ENCODE results near the gene XRN2. TPM values are rescaled to one million over a fixed set of nuclear protein-coding genes. Genes with fewer than 3 reads are reported as not detected.

The XRN2 gene
- total RNA-seq, 3 donors from 2014 or later: 71.2 to 95.7 (median 90.4) TPM

DNA sequence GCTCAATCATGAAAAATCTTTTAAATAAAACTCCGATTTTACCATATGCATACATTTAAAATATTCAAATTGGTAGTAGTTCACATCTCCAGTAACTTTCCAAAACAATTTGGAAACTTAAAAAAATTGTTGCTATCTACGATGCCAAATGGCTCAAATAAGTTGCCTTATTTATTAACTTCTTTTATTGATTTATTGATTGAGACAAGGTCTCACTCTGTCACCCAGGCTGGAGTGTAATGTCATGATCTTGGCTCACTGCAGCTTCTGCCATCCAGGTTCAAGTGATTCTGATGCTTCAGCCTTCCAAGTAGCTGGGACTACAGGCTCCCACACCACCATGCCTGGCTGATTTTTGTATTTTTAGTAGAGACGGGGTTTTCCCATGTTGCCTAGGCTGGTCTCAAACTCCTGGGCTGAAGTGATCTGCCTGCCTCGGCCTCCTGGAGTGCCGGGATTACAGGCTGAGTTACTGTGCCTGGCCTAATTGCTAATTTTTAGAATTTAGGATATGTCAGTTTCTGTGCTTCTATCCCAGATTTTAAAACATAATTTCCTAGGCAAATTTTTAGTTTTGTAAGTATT is 81.3 kb downstream of the XRN2 start:
- TF ChIP-seq, protein P1, sequence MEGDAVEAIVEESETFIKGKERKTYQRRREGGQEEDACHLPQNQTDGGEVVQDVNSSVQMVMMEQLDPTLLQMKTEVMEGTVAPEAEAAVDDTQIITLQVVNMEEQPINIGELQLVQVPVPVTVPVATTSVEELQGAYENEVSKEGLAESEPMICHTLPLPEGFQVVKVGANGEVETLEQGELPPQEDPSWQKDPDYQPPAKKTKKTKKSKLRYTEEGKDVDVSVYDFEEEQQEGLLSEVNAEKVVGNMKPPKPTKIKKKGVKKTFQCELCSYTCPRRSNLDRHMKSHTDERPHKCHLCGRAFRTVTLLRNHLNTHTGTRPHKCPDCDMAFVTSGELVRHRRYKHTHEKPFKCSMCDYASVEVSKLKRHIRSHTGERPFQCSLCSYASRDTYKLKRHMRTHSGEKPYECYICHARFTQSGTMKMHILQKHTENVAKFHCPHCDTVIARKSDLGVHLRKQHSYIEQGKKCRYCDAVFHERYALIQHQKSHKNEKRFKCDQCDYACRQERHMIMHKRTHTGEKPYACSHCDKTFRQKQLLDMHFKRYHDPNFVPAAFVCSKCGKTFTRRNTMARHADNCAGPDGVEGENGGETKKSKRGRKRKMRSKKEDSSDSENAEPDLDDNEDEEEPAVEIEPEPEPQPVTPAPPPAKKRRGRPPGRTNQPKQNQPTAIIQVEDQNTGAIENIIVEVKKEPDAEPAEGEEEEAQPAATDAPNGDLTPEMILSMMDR (IDR thresholded peaks at IDR 0.05): no peak
- TF ChIP-seq POLR2A (IDR thresholded peaks at IDR 0.05) (no peak), POLR2AphosphoS5 (IDR thresholded peaks at IDR 0.05) (no peak)
- H3K4me1 ChIP-seq: no peaks in the 10 kb centered on the region
- no peak overlapping the region for H3K4me3 ChIP-seq
- no peaks in the 10 kb centered on the region for H3K9me3 ChIP-seq
- intact Hi-C loops (cut with DNase I; ENCODE audit: low total_unique reads): no loop called here
- no peaks in the 10 kb centered on the region for H3K27me3 ChIP-seq
- no peaks in the 10 kb centered on the region for H3K36me3 ChIP-seq
- no peak overlapping the region for H3K27ac ChIP-seq
- DNase-seq (ENCODE audit: low spot score in 2 of 2): no peak

GRCh38 chr20:21386111-21386510 is 83.0 kb downstream of the XRN2 start:
- no peaks in the 10 kb centered on the region for H3K9me3 ChIP-seq
- intact Hi-C loops (cut with DNase I; ENCODE audit: low total_unique reads): no loop called here
- H3K4me1 ChIP-seq: no peaks in the 10 kb centered on the region
- H3K4me3 ChIP-seq: no peak overlapping the region
- no peak for DNase-seq (ENCODE audit: low spot score in 2 of 2)
- no peaks in the 10 kb centered on the region for H3K36me3 ChIP-seq
- no peaks in the 10 kb centered on the region for H3K27me3 ChIP-seq
- TF ChIP-seq POLR2A (IDR thresholded peaks at IDR 0.05) (no peak), POLR2AphosphoS5 (IDR thresholded peaks at IDR 0.05) (no peak)
- TF ChIP-seq, protein P1 (IDR thresholded peaks at IDR 0.05): no peak
- H3K27ac ChIP-seq: no peak overlapping the region

GRCh38 chr20:21387528-21387927 is 84.4 kb downstream of the XRN2 start:
- H3K27ac ChIP-seq: no peak overlapping the region

GRCh38 chr20:21388566-21388965 is 85.4 kb downstream of the XRN2 start:
- Histone ChIP-seq H3K27me3 (peaks cover 0 to 5% of the 10 kb centered on the region in 2 donors), H3K4me3 (no peak overlapping the region), H3K4me1 (no peaks in the 10 kb centered on the region), H3K36me3 (no peaks in the 10 kb centered on the region), H3K27ac (no peak overlapping the region), H3K9me3 (no peaks in the 10 kb centered on the region)
- intact Hi-C loops (cut with DNase I; ENCODE audit: low total_unique reads): no loop called here
- TF ChIP-seq POLR2AphosphoS5 (IDR thresholded peaks at IDR 0.05) (no peak), POLR2A (IDR thresholded peaks at IDR 0.05) (no peak)
- TF ChIP-seq, protein P1 (IDR thresholded peaks at IDR 0.05): no peak
- DNase-seq (ENCODE audit: low spot score in 2 of 2): no peak

More at GRCh38 chr20:21387528-21387927, 84.4 kb downstream of the XRN2 start:
- Histone ChIP-seq H3K4me3 (no peak overlapping the region), H3K27me3 (no peaks in the 10 kb centered on the region), H3K4me1 (no peaks in the 10 kb centered on the region), H3K36me3 (no peaks in the 10 kb centered on the region), H3K9me3 (no peaks in the 10 kb centered on the region)
- no peak for DNase-seq (ENCODE audit: low spot score in 2 of 2)
- TF ChIP-seq POLR2AphosphoS5 (IDR thresholded peaks at IDR 0.05) (no peak), POLR2A (IDR thresholded peaks at IDR 0.05) (no peak)
- TF ChIP-seq, protein P1 (IDR thresholded peaks at IDR 0.05): no peak
- intact Hi-C loops (cut with DNase I; ENCODE audit: low total_unique reads): no loop called here

- TF ChIP-seq, protein P1 (IDR thresholded peaks at IDR 0.05): no peak
- TF ChIP-seq POLR2AphosphoS5 (IDR thresholded peaks at IDR 0.05): no peak
- TF ChIP-seq POLR2A (IDR thresholded peaks at IDR 0.05): no peak
- H3K27ac ChIP-seq: no peak overlapping the region
- H3K4me1 ChIP-seq: no peaks in the 10 kb centered on the region
- no peaks in the 10 kb centered on the region for H3K36me3 ChIP-seq
- intact Hi-C loops (cut with DNase I; ENCODE audit: low total_unique reads): no loop called here
- H3K4me3 ChIP-seq: no peak overlapping the region
- peaks cover 0 to 13% of the 10 kb centered on the region in 2 donors for H3K27me3 ChIP-seq
- no peaks in the 10 kb centered on the region for H3K9me3 ChIP-seq
- no peak for DNase-seq (ENCODE audit: low spot score in 2 of 2)
These were observed 86.2 kb downstream of the XRN2 start for GRCh38 chr20:21389368-21389767.

Data from breast epithelium (tissue), 4 donors.